Measurements from ENCODE around the gene PCDH9.

The PCDH9 gene

DNA sequence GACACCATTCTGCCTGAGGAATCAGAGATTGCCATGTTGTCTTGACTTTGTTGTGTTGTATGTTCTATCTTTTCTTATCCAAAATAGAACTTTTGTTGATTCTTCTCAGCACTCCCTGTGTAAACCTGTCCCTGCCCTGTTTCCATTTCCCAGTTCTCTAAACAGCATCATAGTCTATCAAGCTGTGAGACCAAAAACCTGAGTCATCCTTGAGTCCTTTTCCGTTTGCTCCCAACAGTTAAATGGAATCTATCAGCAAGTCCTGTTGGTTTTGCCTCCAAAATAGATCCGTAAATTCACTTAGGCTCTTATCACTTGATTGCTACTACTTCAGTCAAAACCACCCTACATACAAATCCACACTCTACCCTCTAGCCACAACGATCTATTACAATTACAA is 667.1 kb downstream of the PCDH9 start:
- TF ChIP-seq, protein P1, sequence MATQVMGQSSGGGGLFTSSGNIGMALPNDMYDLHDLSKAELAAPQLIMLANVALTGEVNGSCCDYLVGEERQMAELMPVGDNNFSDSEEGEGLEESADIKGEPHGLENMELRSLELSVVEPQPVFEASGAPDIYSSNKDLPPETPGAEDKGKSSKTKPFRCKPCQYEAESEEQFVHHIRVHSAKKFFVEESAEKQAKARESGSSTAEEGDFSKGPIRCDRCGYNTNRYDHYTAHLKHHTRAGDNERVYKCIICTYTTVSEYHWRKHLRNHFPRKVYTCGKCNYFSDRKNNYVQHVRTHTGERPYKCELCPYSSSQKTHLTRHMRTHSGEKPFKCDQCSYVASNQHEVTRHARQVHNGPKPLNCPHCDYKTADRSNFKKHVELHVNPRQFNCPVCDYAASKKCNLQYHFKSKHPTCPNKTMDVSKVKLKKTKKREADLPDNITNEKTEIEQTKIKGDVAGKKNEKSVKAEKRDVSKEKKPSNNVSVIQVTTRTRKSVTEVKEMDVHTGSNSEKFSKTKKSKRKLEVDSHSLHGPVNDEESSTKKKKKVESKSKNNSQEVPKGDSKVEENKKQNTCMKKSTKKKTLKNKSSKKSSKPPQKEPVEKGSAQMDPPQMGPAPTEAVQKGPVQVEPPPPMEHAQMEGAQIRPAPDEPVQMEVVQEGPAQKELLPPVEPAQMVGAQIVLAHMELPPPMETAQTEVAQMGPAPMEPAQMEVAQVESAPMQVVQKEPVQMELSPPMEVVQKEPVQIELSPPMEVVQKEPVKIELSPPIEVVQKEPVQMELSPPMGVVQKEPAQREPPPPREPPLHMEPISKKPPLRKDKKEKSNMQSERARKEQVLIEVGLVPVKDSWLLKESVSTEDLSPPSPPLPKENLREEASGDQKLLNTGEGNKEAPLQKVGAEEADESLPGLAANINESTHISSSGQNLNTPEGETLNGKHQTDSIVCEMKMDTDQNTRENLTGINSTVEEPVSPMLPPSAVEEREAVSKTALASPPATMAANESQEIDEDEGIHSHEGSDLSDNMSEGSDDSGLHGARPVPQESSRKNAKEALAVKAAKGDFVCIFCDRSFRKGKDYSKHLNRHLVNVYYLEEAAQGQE (IDR thresholded peaks at IDR 0.05; ENCODE audit: insufficient replicate concordance, low read depth) = no peak
- no peak for TF ChIP-seq SPI1 (IDR thresholded peaks at IDR 0.05; ENCODE audit: borderline replicate concordance, low read depth)
- TF ChIP-seq GABPA (IDR thresholded peaks at IDR 0.05; ENCODE audit: low read depth) = no peak
- no peak for TF ChIP-seq POLR2AphosphoS5 (IDR thresholded peaks at IDR 0.05; ENCODE audit: low read depth)
- TF ChIP-seq, protein P2, sequence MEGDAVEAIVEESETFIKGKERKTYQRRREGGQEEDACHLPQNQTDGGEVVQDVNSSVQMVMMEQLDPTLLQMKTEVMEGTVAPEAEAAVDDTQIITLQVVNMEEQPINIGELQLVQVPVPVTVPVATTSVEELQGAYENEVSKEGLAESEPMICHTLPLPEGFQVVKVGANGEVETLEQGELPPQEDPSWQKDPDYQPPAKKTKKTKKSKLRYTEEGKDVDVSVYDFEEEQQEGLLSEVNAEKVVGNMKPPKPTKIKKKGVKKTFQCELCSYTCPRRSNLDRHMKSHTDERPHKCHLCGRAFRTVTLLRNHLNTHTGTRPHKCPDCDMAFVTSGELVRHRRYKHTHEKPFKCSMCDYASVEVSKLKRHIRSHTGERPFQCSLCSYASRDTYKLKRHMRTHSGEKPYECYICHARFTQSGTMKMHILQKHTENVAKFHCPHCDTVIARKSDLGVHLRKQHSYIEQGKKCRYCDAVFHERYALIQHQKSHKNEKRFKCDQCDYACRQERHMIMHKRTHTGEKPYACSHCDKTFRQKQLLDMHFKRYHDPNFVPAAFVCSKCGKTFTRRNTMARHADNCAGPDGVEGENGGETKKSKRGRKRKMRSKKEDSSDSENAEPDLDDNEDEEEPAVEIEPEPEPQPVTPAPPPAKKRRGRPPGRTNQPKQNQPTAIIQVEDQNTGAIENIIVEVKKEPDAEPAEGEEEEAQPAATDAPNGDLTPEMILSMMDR (IDR thresholded peaks at IDR 0.05; ENCODE audit: insufficient read depth, low read length) = no peak
- no peak overlapping the region for H3K27ac ChIP-seq (replicated peaks)
- DNase-seq (ENCODE audit: low read depth in 1 of 2, low spot score in 1 of 2) = no peak
- H3K27me3 ChIP-seq (ENCODE audit: insufficient read depth, poor library complexity, severe bottlenecking) = no peaks in the 10 kb centered on the region
- no peak overlapping the region for H3K4me3 ChIP-seq (replicated peaks; ENCODE audit: insufficient read depth, low read length)

DNA sequence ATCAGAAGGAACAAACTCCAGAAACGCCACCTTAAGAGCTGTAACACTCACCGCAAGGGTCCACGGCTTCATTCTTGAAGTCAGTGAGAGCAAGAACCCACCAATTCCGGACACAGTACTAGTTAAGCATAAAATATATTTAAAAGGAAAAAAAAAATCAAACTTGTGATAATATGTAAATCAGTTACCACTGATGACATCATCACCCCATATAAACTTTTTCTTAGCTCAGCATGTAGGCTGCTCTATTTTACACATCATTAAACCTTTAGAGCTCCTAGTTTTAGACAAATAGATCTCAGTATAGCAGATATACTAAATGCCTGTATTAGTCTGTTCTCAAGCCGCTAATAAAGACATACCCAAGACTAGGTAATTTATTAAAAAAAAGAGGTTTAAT is 668.1 kb downstream of the PCDH9 start:
- Histone ChIP-seq H3K27ac (replicated peaks) (no peak overlapping the region), H3K27me3 (ENCODE audit: insufficient read depth, poor library complexity, severe bottlenecking) (no peaks in the 10 kb centered on the region), H3K4me3 (replicated peaks; ENCODE audit: insufficient read depth, low read length) (no peak overlapping the region)
- TF ChIP-seq SPI1 (IDR thresholded peaks at IDR 0.05; ENCODE audit: borderline replicate concordance, low read depth) (no peak), POLR2AphosphoS5 (IDR thresholded peaks at IDR 0.05; ENCODE audit: low read depth) (no peak), GABPA (IDR thresholded peaks at IDR 0.05; ENCODE audit: low read depth) (no peak)
- TF ChIP-seq, protein P1 (IDR thresholded peaks at IDR 0.05; ENCODE audit: insufficient replicate concordance, low read depth) = no peak
- TF ChIP-seq, protein P2 (IDR thresholded peaks at IDR 0.05; ENCODE audit: insufficient read depth, low read length) = no peak
- DNase-seq (ENCODE audit: low read depth in 1 of 2, low spot score in 1 of 2) = no peak

DNA sequence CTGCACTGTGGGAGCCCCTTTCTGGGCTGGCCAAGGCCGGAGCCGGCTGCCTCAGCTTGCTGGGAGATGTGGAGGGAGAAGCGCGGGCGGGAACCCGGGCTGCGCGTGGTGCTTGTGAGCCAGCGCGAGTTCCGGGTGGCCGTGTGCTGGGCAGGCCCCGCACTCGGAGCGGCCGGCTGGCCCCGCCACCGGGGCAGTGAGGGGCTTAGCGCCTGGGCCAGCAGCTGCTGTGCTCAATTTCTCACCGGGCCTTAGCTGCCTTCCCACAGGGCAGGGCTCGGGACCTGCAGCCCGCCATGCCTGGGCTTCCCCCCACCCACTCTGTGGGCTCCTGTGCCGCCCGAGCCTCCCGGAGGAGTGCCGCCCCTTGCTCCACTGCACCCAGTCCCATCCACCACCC is 669.1 kb downstream of the PCDH9 start:
- DNase-seq (ENCODE audit: low read depth in 1 of 2, low spot score in 1 of 2) = no peak
- TF ChIP-seq, protein P2 (IDR thresholded peaks at IDR 0.05; ENCODE audit: insufficient read depth, low read length) = no peak
- no peak for TF ChIP-seq SPI1 (IDR thresholded peaks at IDR 0.05; ENCODE audit: borderline replicate concordance, low read depth)
- TF ChIP-seq GABPA (IDR thresholded peaks at IDR 0.05; ENCODE audit: low read depth) = no peak
- TF ChIP-seq, protein P1 (IDR thresholded peaks at IDR 0.05; ENCODE audit: insufficient replicate concordance, low read depth) = no peak
- TF ChIP-seq POLR2AphosphoS5 (IDR thresholded peaks at IDR 0.05; ENCODE audit: low read depth) = no peak
- Histone ChIP-seq H3K27ac (replicated peaks) (no peak overlapping the region), H3K27me3 (ENCODE audit: insufficient read depth, poor library complexity, severe bottlenecking) (no peaks in the 10 kb centered on the region), H3K4me3 (replicated peaks; ENCODE audit: insufficient read depth, low read length) (no peak overlapping the region)
